Tibial artery (tissue), 4 donors: ENCODE data around the gene ATG9B.
A peak's percentile ranks its signal among the peaks of the same experiment; 100 is the strongest.

Source experiments
- DNase-seq, 2 donors: peaks; one replicate each; pipeline ENCODE4 v3.0.0-alpha.2; 2019
- H3K27ac ChIP-seq, 2 donors: fragments of 200-600 bp; sonication (generic) in 1 of 2; 1 replicate in 1 of 2; 2 replicates in 1 of 2; pipeline ENCODE4 v1.5.1; 2018 to 2019; ENCODE audit warnings: mild to moderate bottlenecking in 1 of 2
- H3K27me3 ChIP-seq, 2 donors: fragments of 200-600 bp; sonication (generic) in 1 of 2; one replicate each; pipeline versions ENCODE4 v1.5.1 to v1.6.0; 2016 to 2019
- H3K36me3 ChIP-seq, 3 donors: fragments of 200-600 bp; sonication (generic) in 2 of 3; one replicate each; pipeline ENCODE4 v1.5.1; 2016 to 2019; ENCODE audit warnings: mild to moderate bottlenecking in 2 of 3
- H3K4me1 ChIP-seq, 4 donors: fragments of 200-600 bp; sonication (generic) in 2 of 4; 1 replicate in 3 of 4; 2 replicates in 1 of 4; pipeline ENCODE4 v1.5.1; 2016 to 2019
- H3K4me3 ChIP-seq, 2 donors: fragments of 200-600 bp; sonication (generic) in 1 of 2; 1 replicate in 1 of 2; 2 replicates in 1 of 2; pipeline ENCODE4 v1.5.1; 2018 to 2019; ENCODE audit warnings: mild to moderate bottlenecking in 2 of 2
- H3K9me3 ChIP-seq, 3 donors: fragments of 200-600 bp; sonication (generic) in 1 of 3; one replicate each; pipeline ENCODE4 v1.5.1; 2016 to 2019
- CTCF ChIP-seq, 2 experiments: fragments of 200-600 bp in 1 of 2; fragments of 450-650 bp in 1 of 2; IDR thresholded peaks; one replicate each; pipeline ENCODE4 v1.5.1; 2017 to 2019; ENCODE audit warnings: antibody characterized with exemption in 2 of 2, mild to moderate bottlenecking in 1 of 2, moderate library complexity in 1 of 2
- intact Hi-C: fragments of 100-400 bp; cut with DNase I; formaldehyde crosslinking; loops from one replicate; pipeline ENCODE4 v1.15.0; 2023; ENCODE audit warnings: low total_unique reads

The ATG9B gene

DNA sequence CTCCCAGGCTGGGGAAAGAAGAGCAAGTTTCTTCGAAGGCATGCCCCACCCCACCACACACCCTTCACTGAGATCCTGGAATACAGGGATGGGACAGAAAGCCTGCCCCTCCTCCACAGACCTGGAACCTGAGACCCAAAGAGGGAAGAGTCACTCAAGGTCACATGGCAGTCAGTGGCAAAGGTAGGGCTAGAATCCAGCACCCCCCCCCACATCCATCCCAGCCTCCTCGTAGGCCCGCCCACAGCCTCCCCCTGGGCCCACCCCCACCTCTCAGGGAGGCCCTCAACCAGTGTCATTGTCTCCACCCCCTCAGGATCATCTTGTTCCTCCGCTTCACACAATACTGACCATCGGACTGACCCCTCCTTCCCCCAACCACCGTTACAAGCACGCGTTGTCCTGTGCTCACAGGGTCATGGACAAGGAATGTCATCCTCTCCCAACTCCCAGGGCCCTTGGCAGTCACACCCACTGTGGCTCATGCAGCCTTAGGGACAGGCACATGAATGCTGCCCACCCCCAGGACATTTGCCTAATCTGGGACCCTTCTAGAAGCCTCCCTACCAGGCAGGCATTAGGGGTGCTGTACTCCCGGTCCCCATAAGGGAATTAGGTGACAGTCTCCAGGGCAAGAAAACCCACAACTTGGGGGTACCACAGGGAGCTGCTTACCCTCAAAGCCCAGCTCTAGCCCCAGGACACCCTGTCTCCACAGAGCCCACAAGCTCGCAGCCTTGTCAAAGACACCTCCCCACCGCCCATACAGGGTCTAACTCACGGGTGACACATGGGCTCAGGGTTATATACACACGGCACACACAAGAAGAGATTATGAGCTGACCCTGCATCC is 47.5 kb downstream of the ATG9B start:
- Histone ChIP-seq H3K36me3 (no peaks in the 10 kb centered on the region), H3K27me3 (peaks cover 0 to 94% of the 10 kb centered on the region in 2 donors), H3K27ac (no peak overlapping the region), H3K4me1 (peaks cover 0 to 41% (median 32%) of the 10 kb centered on the region in 4 donors), H3K4me3 (no peak overlapping the region), H3K9me3 (no peaks in the 10 kb centered on the region)
- no peak for DNase-seq
- intact Hi-C loops: no loop called here
- no peak for TF ChIP-seq CTCF (IDR thresholded peaks at IDR 0.05)

DNA sequence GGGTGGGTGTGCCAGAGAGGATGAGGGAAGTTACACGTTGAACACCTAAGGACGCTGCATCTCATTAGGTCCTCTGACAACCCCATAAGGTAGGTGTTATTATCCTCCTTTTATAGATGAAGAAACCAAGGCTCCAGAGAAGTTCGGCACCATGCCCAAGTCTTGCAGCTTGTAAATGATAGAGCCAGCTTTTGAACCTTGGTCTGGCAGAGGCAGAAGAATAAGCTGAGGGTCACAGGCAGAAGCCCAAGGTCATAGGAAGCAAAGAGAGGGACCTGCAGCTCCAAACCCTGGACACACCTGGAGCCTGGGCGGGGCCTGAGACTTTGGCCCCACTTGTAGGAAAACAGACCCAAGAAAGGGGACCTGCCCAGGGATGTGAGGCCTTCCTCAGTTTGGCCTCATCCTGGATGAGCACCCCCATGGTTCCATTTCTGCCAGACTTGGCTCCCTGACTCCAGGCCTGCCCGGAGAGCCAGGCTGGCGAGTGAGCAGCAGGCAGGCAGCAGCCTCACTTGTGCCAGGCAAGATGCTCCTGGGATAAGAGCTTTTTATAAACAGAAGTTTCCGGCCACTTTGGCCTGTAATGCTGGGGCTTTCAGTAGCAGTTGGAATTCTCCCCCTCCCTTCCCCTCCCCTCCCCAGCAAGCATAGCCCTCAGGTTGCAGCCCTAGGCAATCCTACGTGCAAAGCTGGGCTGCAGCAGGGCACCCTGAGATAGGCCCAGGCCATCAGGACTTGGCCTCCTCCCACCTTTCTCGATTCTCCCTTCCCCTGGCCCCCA is 48.6 kb downstream of the ATG9B start:
- intact Hi-C loops: no loop called here
- H3K36me3 ChIP-seq: no peaks in the 10 kb centered on the region
- DNase-seq: no peak
- H3K27ac ChIP-seq: no peak overlapping the region
- TF ChIP-seq CTCF (IDR thresholded peaks at IDR 0.05): no peak
- peaks cover 0 to 41% (median 32%) of the 10 kb centered on the region in 4 donors for H3K4me1 ChIP-seq
- H3K9me3 ChIP-seq: no peaks in the 10 kb centered on the region
- no peak overlapping the region for H3K4me3 ChIP-seq
- H3K27me3 ChIP-seq: peaks cover 0 to 97% of the 10 kb centered on the region in 2 donors

DNA sequence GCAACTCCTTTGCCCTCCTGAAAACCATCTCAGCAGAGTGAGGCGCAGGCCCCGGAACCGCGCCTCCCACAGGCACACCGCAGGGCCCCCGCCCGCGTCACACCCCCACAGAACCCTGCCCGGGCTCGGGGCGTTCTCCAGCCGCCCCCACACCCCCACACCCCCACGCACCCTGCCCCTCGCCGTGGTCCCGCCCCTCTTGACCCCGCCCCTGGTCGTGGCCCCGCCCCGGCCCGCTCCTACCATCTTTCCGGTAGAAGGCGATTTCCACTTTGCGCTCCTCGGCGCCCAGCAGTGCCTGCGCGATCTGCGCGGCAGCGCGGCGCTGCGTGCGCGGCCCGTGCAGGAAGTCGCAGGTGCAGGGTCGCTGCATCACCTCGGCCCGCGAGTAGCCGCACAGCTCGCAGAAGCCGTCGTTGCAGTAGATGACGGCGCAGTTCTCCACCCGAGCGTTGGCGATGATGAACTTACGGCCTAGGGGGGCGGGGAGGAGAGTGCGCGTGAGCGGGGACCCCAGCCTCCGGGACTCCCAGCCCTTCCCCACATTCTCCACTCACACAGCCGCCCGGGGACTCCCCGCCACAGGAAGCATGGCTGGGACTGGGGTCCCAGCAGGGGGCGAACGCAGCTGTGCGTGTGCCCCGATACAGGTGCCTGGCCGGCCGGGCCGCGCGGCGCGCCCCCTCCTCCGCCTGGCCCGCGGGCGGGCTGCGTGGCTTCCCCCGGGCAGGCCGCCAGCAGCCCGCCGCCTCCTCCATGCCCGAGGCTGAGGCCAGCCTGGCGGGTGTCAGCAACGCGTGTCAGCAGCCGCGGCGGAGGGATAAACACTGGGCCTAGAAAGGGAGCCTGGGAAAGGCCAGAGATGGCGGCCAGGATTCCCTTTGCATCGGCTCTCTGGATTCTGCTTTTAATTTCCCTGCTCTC is 49.6 kb downstream of the ATG9B start:
- no peaks in the 10 kb centered on the region for H3K9me3 ChIP-seq
- intact Hi-C loops: no loop called here
- no peak for TF ChIP-seq CTCF (IDR thresholded peaks at IDR 0.05)
- H3K36me3 ChIP-seq: no peaks in the 10 kb centered on the region
- H3K4me3 ChIP-seq: peak overlapping the region; percentile 31 to 40
- H3K27ac ChIP-seq: no peak overlapping the region
- H3K27me3 ChIP-seq: peaks cover 0 to 95% of the 10 kb centered on the region in 2 donors
- DNase-seq: no peak
- H3K4me1 ChIP-seq: peaks cover 0 to 40% (median 31%) of the 10 kb centered on the region in 4 donors

GRCh38 chr7:150973571-150974451 is 50.5 kb downstream of the ATG9B start:
- peaks cover 0 to 31% (median 24%) of the 10 kb centered on the region in 4 donors for H3K4me1 ChIP-seq
- no peaks in the 10 kb centered on the region for H3K9me3 ChIP-seq
- H3K36me3 ChIP-seq: no peaks in the 10 kb centered on the region
- peaks cover 0 to 92% of the 10 kb centered on the region in 2 donors for H3K27me3 ChIP-seq
- TF ChIP-seq CTCF (IDR thresholded peaks at IDR 0.05): no peak
- DNase-seq: no peak
- intact Hi-C loops: no loop called here
- peak overlapping the region in 1 of 2 donors; percentile 40 for H3K4me3 ChIP-seq
- no peak overlapping the region for H3K27ac ChIP-seq
